ENCODE measurements around the gene LRRTM4. TPM values are rescaled to one million over a fixed set of nuclear protein-coding genes. Genes with fewer than 3 reads are reported as not detected.

LRRTM4 gene
- total RNA-seq, 4 donors from 2014 or later, result 0.22 TPM; not detected in 3

- TF ChIP-seq, protein P1, sequence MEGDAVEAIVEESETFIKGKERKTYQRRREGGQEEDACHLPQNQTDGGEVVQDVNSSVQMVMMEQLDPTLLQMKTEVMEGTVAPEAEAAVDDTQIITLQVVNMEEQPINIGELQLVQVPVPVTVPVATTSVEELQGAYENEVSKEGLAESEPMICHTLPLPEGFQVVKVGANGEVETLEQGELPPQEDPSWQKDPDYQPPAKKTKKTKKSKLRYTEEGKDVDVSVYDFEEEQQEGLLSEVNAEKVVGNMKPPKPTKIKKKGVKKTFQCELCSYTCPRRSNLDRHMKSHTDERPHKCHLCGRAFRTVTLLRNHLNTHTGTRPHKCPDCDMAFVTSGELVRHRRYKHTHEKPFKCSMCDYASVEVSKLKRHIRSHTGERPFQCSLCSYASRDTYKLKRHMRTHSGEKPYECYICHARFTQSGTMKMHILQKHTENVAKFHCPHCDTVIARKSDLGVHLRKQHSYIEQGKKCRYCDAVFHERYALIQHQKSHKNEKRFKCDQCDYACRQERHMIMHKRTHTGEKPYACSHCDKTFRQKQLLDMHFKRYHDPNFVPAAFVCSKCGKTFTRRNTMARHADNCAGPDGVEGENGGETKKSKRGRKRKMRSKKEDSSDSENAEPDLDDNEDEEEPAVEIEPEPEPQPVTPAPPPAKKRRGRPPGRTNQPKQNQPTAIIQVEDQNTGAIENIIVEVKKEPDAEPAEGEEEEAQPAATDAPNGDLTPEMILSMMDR (IDR thresholded peaks at IDR 0.05; ENCODE audit: low read depth), result no peak
These were observed 660.5 kb downstream of the LRRTM4 start for GRCh38 chr2:76861708-76862107.

GRCh38 chr2:76851000-76851399 is 671.2 kb downstream of the LRRTM4 start:
- TF ChIP-seq, protein P1 (IDR thresholded peaks at IDR 0.05; ENCODE audit: low read depth), result no peak

DNA sequence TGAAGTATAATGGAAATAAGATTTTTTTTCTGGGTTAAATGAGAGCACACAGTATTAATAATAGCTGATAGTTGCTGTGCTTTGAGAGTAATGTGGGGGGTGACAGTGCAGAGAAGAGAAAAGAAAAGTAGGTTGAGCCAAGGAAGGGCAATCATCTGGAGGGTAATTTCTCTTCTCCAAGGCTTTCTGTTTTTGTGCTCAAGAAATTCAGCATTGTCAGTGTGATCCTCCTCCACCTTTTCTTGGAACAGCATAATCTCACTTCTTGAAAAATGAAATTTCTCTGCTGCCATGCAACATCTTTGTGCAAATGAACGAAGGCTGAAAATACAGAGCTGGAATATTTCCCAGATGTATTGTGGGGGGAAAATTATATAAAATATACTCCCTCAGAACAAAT is 673.1 kb downstream of the LRRTM4 start:
- TF ChIP-seq, protein P1 (IDR thresholded peaks at IDR 0.05; ENCODE audit: low read depth), result no peak

DNA sequence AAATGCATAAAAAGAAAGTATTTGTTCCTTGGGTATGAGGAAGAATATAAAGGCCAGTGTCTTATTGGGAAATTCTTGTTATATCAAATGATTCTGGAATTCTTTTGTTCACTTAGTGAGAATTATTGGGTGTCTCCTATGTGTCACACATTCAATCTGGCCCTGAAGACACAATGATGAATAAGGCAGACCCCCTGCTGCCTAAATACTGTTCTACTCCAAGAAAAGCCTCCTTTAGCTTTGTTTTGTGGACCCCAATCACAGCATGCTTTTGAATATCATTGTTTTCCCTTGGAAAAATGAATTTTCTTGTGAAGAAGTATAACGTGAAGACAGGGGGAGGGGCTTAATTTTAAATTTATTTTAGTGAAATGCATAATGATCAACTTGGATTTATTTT is 682.4 kb downstream of the LRRTM4 start:
- TF ChIP-seq, protein P1 (IDR thresholded peaks at IDR 0.05; ENCODE audit: low read depth), result no peak

- TF ChIP-seq, protein P1 (IDR thresholded peaks at IDR 0.05; ENCODE audit: low read depth), result no peak
These were observed 692.6 kb downstream of the LRRTM4 start for GRCh38 chr2:76829374-76830234.

GRCh38 chr2:76826691-76827090 is 695.5 kb downstream of the LRRTM4 start:
- TF ChIP-seq, protein P1 (IDR thresholded peaks at IDR 0.05; ENCODE audit: low read depth), result no peak

- TF ChIP-seq, protein P1 (IDR thresholded peaks at IDR 0.05; ENCODE audit: low read depth), result no peak
These were observed 696.8 kb downstream of the LRRTM4 start for GRCh38 chr2:76825140-76825970.

Data from subcutaneous adipose tissue (tissue), 4 donors.